HUDEP-2 (cell line): ENCODE measurements around the gene PBXIP1.
A peak's percentile ranks its signal among the peaks of the same experiment; 100 is the strongest.

Experiments used
- DNase-seq, 76 experiments: peaks; one replicate each; lab custom pipeline; 2025; ENCODE audit not compliant: unreplicated experiment in 76 of 76; lab: John Stamatoyannopoulos, UW

Gene PBXIP1, protein sequence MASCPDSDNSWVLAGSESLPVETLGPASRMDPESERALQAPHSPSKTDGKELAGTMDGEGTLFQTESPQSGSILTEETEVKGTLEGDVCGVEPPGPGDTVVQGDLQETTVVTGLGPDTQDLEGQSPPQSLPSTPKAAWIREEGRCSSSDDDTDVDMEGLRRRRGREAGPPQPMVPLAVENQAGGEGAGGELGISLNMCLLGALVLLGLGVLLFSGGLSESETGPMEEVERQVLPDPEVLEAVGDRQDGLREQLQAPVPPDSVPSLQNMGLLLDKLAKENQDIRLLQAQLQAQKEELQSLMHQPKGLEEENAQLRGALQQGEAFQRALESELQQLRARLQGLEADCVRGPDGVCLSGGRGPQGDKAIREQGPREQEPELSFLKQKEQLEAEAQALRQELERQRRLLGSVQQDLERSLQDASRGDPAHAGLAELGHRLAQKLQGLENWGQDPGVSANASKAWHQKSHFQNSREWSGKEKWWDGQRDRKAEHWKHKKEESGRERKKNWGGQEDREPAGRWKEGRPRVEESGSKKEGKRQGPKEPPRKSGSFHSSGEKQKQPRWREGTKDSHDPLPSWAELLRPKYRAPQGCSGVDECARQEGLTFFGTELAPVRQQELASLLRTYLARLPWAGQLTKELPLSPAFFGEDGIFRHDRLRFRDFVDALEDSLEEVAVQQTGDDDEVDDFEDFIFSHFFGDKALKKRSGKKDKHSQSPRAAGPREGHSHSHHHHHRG

DNA sequence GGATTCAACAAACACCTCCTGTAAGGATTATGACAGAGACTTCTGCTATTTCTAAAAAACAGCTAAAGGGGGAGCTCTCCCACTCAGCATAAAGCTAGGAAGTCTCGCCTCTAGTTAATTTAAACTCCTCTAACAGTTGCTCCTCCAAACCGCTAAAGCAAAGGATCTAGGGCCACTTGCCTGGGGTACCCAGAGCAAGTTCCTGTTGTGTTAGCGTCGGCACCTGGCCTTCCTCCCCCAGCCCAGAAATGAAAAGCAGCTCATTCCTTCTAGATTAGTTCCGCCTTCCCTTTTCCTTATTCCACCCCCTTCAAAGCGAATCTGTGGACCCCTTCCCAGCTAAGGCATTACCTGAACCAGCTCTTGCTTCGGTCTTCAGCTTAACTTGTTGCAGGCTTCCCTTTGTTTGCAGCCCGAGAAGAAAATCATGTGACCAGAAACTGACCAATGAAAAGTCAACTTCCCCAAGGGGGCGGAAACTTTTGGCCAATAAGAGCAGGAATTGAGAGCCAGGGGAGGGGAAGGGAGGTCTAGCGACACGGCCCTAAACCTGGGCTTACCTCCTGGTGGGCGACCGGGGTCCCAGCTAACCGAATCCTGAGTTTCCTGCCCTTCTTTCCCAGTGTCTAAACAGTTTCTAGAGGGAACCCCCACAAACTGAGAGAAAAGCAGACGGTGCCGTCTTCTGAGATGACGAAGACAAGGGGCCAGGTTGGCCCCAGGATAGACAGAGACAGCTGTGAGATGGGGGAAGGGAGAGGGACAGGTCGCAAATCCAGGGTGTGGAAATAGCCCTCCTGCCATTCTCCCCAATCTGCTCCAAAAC, at the start of gene PBXIP1:
PBXIP1 (minus strand) TSS at position 382 of the 826 bp plus-strand sequence. CDS start 2,378 bp downstream, outside the sequence.
- peak in 71 of 76 experiments; percentile 7 to 90 (median 71) for DNase-seq

DNA sequence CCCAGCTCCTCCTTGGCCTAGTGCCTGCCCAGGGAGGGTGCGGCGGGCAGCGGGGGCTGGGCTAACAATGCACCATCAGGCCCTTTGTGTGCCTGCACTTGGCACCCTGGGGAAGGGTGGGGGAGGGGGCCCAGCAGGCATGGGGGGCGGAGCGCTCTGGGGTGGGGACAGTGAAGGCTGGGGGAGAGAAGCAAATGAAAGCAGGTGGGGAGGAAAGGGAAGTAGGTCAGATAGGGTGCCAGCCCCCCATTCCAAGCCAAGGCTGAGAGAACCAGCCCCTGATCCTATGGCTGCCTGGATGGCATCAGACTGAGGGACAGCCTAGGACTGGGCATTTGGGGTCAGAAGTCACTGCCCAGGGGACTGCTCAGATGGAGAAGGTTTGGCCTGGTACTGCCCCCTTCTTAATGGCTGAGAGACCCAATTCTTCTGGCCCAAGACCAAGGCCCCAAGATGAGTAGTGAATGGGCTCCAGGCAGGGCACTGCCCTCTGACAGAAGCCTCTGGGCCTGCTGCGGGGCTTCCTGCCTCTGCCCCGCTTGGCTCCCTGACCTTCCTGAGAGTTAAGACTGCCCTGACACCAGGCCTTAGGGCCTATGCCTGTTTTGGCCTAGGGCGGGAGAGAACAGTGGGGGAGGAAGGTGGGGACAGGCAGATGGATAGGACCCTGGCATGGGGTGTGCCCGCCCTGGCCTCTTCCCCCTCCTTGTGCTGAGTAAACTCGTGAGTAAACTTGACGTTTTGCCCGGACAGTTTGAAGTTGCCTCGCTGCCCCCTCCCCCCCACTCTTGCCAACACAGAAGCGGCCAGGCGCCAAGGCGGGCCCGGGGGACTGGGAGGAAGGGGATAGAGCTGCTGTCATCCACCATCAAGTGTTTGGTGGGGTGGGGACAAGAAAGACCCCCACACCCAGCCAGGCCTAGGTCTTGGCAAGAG, 49.4 kb upstream of the PBXIP1 start:
- peak in 72 of 76 experiments; percentile 62 to 93 (median 84) for DNase-seq

DNA sequence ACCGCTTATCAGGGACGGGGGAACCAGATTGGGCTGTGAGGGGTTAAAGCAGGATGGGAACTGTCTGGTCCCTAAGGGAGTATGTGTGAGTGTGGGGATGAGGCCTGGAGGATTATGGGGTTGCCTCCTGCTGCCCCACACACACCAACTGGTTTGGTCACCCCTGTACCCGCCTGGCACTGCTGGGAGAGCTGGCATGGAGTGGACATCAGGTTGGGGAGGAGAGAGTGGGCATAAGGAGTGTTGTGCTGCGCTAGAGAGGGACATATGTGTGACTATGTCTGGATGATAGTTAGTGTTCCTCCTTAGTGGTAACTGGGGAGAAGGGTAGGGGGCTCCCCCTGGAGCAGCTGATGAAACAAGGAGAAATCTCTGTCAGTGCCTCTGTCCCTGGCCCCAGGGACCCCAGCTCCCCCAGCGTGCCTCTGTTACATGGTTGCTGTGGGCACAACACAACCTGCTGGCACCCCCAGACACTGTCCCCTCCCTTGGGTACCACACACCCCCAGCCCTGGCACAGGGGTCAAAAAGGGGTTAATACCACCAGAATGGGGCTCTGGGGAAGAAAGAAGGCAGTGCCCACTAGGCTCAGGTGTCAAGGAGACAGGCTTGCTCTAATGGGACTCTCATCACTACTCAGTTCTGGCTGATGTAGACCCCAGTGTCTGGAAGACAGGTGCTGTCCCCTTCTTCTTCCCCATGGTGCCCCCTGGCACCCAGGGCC, 48.6 kb upstream of the PBXIP1 start:
- DNase-seq = peak in 5 of 76 experiments; percentile 27 to 54 (median 47)

DNA sequence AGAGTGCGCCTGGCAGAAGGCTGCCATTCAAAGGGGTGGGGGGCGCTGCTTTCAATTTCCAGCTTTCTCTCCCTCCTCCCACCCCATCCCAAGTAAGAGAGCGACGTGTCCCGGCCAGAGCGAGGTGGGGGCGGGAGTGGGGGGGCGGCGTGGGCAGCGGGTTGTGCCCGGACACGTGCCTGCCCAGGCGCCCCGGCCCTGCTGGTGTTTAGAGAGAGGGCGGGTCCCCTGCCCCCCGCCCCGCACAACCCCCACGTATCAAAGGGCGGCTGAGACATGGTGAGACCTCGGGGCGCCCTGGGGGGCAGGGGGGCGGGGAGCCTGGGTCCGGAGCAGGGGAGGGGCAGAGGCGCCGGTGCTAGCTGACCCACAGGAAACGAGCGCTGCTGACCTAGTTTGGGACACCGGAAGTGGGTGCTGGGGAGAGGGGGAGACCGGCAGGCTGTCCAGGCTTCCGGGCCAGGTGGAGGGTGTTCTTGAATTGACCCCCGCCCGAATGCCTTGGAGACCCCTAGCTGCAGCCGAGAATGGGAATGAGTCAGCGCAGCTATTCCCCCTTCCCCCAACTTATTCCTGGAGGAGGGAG, 48.0 kb upstream of the PBXIP1 start:
- DNase-seq = peak in 56 of 76 experiments; percentile 15 to 86 (median 58)

DNA sequence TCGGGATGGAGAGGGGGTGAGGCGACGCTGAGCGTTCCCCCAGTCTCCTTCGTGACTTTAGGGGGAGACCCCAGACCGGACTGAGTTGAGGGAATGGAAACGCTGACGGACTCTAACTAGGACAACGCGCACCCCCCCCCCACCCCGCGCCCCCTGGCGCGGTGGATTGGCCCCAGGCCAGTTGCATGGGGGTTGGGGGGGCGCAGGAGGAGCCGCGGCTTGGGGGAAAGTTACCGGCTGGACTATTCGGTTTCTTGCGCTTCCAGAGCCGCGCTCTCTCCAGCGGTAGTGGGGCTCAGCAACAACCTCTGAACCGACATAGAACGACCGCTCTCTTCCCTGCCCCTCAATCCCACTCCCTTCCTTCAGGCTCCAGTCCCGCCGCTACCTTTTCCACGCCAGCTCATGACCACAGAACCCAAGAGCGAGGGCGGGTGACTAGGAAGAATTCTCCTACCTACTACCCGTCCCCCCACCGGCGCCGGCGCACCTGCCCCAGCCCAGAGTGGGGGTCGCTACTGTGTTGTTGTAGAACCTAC, 47.4 kb upstream of the PBXIP1 start:
- DNase-seq = peak in 21 of 76 experiments; percentile 21 to 77 (median 39)

DNA sequence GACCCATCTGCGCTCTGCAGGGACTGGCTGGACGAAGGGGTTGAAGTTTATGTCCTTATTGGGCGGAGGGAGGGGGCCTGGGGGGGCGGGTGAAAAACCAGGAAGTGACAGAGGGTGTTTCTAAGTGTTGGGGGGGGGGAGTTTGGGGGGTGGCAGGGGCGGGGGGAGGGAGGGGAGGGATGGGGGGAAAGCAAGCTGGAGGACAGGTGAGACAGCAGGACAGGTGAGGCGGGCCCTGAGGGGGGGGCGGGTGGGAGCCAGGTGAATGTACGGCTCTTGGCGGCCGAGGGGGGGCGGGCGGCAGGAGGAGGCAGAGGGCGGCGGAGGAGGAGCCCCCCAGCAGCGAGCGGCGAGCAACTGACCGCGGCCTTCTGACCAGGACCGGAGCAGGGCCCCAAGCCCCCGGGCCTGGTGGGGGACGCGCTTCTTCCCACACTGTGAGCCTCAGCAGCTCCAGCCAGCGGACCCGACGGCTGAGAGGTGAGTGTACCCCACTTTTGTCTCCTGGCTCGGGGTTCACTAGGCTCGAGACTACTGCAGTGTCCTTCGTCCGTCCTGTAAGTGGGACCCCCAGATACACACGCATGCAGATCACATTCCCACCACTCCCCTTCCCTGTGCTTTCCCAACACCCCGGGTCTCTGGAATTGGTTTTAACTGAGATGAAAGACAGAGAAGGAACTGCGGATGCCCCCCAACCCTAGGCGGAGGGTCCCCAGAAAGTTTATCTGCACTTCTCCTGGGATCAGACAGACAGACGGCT, 46.7 kb upstream of the PBXIP1 start, which contains the start of gene ZBTB7B:
ZBTB7B (plus strand) TSS at position 339 of the 763 bp plus-strand sequence. CDS start 11,859 bp downstream, outside the sequence.
- DNase-seq = peak in 23 of 76 experiments; percentile 17 to 82 (median 61)

DNA sequence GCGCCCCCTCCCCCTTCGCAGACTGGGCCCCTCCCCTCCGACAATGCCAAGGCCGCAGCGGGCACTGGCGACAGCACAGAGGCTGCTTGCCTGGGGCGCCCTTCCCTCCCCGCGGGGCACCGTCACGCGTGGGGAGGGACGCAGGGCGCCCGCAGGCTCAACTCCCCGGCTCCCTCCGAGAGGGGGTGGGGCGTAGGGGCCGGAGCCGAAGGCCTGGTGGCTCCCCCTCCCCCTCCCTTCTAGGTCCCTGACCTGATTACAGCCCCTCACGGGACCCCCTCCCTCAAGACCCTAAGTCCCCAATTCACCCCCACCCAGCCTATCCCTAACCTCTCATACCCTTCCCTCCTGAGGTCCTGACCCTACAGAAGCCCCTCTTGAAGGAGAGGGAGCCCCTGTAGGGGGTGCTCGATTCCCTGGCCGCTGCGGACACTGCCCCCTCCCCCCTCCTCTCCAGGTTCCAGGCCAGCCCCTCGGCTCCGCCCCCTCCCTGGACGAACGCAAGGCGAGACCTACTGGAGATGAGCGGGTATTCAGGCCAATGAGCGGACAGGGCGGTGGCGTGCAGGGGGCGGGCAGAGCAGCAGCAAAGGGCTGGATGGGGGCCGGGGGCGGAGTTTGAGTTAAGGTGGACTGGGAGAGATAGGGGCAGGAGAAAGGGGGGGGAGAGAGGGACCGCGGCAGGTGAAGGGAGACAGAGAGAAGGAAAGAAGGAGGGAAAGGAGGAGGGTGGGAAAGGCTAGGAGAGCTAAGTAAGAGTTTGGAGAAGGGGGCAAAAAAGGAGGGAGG, 46.0 kb upstream of the PBXIP1 start:
- peak in 74 of 76 experiments; percentile 72 to 100 (median 98) for DNase-seq

DNA sequence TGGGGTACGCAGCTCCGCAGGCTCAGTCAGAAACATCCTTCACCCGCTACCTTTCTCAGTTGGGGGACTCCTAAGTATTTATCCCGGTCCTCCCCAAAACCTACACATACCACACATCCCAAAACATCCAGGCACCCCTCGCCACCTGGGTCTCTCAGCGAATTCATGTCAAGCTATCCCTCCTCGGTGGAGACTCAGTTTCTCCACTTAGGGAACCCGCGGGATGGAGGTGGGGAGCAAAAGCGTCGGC, 45.5 kb upstream of the PBXIP1 start:
- DNase-seq = peak in 1 of 76 experiments; percentile 65

DNA sequence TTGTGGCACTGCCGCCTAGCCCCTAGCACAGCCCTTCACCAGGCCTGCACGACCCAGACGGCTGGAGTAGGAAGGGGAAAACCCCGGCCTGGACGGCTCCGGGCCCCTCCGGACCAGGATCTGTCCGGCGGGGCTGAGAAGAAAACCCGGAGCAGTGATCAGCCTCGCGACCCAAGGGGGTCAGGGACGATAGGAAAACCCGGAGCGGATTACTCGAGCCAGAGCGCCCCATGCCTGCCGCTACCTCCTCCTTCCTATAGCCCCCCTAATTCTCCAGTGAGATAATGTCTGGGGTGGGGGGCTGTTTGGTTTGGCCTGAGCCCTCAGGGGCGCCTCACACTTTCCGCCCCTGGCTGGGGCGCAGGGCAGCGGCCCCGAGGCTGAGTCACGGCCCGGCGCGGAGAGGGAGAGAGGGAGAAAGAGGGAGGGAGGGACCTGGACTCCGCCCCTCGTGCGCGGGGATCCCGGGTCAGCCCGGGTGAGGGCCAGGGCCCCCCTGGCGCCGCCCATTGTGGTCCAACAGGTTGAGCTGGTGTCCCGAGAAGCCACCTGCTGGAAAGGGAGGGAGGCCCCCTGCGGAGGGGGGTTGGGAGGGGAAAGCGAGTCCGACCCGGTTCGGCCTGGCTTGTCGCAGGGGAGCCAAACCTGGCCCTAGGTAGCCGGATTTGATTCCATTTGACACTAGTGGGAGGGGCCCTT, 45.0 kb upstream of the PBXIP1 start:
- DNase-seq = peak in 73 of 76 experiments; percentile 22 to 90 (median 74)

DNA sequence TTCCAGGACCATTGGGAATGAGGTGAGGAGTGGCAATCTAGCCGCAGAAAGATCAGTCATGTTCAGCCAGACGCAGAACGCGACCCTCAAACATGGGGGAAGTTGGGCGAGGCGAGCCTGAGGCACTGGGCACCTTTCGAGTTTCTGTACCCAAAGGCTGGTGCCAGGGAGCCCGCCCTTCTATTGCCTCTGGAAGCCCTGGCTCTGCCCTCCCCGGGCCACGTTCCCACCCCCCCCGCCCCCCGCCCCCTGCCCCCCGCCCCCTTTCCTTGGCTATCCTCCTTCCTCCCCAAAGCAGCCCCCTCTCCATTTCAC, 44.5 kb upstream of the PBXIP1 start:
- peak in 21 of 76 experiments; percentile 31 to 62 (median 52) for DNase-seq

DNA sequence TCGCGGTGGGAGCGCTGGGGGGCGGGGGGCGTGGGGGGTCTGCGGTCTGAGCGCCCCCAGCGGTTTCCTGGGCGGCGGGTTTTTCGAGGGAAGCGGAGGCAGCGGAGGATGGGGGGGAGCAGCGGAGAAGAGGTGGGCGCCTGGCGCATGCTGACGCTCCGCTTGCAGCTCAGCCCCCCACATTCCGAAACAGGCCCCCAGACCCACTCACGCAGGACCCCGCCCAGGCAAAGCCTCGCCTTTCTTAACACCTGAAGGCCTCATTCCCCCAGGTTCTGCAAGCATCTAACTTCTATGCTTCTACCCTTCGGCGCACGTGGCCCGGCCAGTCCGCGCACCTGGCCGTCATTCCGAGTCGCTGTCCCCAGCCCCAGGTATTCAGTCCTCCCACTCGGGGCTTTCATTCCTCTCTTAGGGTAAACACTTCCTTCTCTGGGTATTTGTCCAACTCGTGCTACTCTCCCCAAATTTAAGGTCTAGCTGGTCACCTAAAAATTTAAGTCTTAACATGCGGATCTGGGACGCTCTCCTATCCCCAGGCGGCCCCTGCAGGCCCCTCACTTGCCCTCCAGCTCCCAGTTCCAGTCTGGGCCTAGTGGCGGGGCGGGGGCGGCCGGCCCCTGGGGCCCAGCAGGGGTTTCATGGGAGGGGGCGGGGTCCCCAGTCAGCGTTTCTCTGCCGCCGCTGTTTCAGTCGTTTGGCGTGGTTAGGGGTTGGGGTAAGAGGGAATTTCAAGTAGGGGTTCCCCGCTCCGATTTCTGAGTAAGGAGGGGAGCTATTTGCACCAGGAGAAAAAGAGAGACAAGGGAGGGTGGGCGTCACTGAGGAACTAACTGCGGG, 43.9 kb upstream of the PBXIP1 start:
- DNase-seq = peak in 25 of 76 experiments; percentile 20 to 61 (median 44)

DNA sequence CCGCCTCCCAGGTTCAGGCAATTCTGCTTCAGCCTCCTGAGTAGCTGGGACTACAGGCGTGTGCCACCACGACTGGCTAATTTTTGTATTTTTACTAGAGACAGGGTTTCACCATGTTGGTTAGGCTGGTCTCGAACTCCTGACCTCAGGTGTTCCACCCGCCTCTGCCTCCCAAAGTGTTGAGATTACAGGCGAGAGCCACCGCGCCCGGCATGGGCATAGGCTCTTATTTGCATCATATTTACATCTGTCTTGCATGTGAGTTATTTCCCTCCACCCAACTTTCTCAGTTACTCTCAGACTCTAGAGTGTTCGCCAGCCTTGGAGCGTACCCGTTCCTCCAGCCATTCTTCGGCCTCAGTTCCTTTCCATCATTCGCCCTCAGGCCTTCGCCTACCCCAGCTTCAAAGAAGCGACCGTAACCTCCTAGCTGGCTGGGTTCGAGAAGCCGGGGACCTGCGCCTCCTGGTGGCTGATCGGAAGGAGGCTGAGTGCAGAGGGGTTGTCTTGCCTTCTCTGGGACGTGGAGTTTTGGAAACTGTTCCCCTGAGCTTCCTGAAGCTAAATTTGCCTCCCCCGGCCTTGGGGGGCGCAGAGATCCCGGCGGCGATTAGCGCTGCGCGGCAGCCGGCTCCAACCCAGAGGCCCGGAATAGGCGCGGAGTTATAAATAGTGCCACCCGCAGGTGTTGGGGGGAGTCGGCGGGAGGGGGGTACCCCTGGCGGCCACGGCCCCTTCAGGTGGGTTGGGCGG, 43.1 kb upstream of the PBXIP1 start:
- DNase-seq = peak in 68 of 76 experiments; percentile 34 to 82 (median 67)

DNA sequence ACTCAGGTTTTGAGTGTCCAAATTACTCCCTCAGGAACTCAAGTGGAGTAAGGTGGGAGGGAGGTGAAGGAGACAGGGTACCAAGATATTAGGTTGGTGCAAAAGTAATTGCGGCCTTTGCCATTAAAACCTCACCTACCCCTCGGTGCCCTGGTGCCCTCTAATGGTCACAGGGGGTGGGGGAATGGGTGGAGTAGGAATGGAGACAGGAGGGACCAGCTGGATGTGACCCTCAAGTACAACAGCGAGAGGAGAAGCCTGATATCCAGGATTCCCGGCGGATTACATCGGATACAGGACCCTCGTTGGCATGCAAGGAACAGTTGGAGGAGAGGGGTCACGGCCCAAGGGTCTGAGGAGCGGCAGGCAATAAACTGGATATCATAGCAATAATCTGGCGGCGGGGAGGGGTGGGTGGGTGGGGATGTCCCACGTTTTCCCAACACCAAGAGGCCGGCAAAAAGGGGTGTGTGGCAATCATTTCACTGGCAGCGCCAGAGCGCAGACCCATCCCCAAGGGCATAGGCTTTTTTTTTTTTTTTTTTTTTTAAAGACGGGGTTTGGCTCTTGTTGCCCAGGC, 42.4 kb upstream of the PBXIP1 start:
- DNase-seq = peak in 3 of 76 experiments; percentile 9 to 12 (median 12)

DNA sequence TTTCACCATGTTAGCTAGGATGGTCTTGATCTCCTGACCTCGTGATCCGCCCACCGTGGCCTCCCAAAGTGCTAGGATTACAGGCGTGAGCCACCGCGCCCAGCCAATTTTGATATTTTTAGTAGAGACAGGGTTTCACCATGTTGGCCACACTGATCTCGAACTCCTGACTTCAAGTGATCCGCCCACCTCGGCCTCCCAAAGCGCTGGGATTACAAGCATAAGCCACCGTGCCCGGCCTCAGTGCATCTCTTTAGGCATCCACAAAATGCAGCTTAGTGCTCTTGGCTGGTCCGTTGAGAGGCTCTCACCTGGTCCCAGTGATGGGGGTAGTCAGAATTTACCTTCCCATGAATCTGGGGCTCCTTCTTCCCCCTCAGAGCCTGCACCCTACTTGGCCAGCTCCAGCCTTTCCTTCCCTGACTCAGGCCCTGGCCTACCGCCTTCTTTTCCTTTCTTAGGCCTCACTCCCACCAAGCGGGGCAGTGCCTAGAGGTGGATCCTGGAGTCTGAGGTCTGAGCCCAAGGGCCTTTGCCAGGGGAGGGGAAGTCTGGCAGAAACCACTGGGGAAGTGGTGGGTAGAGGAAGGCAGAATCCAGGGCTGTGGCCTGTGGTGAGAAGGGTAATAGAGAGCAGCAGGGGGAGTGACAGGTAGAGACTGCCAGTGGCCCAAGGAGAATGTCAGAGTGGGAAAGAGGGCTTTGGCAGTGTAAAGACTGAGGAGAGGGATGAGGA, 41.2 kb upstream of the PBXIP1 start:
- no peak for DNase-seq
